Caco-2 (cell line): ENCODE results near the gene TBPL1. TPM values are rescaled to one million over a fixed set of nuclear protein-coding genes. Genes with fewer than 3 reads are reported as not detected.
"Not testable (repeated sequence)": the region's sequence is repeated elsewhere in the genome, so short reads cannot be mapped to it uniquely, and the experiment has no call there.

ENCODE experiments used
- BruUV-seq: library from RNA; stranded (reverse); fragments of 400-500 nt; replicated peaks from 2 replicates; lab custom pipeline; 2021; lab: Mats Ljungman, UMichigan
- CTCF ChIA-PET: fragments of 300-600 bp; sonication (Branson Sonifier 250); formaldehyde crosslinking; loops from one replicate; lab custom pipeline; 2022; ENCODE audit warnings: antibody characterized with exemption; lab: Charles Lee
- POLR2A ChIA-PET: fragments of 300-600 bp; sonication (Branson Sonifier 250); formaldehyde crosslinking; loops from one replicate; lab custom pipeline; 2022; ENCODE audit warnings: antibody characterized with exemption; lab: Charles Lee
- DNase-seq, 2 experiments: peaks; one replicate each; pipeline versions ENCODE4 v3.0.0 to v3.0.0-alpha.2; 2020 to 2022
- H3K27me3 ChIP-seq: replicated peaks from 2 replicates; pipeline ENCODE4 v1.6.0; 2011; ENCODE audit warnings: low read length; ENCODE audit not compliant: control insufficient read depth, insufficient read depth
- H3K36me3 ChIP-seq: 2 replicates; pipeline ENCODE4 v1.5.1; 2011; ENCODE audit warnings: low read length; ENCODE audit not compliant: control insufficient read depth, insufficient read depth
- H3K4me1 ChIP-seq: fragments of 250-450 bp; sonication (Bioruptor Pico); 2 replicates; pipeline ENCODE4 v1.5.1; 2020; ENCODE audit warnings: mild to moderate bottlenecking
- H3K4me3 ChIP-seq: 2 replicates; pipeline ENCODE4 v1.5.1; 2011; ENCODE audit warnings: low read depth, mild to moderate bottlenecking, control low read depth, low read length
- H3K9me3 ChIP-seq: fragments of 250-450 bp; sonication (Bioruptor Pico); 2 replicates; pipeline ENCODE4 v1.5.1; 2020; ENCODE audit warnings: mild to moderate bottlenecking, moderate library complexity
- H3K27ac Mint-ChIP-seq: one replicate; pipeline ENCODE4 v1.8.0; 2022; ENCODE audit warnings: mixed read lengths; ENCODE audit not compliant: unreplicated experiment
- H3K27me3 Mint-ChIP-seq: one replicate; pipeline ENCODE4 v1.8.0; 2022; ENCODE audit warnings: mixed read lengths; ENCODE audit not compliant: insufficient read depth, unreplicated experiment
- H3K36me3 Mint-ChIP-seq: one replicate; pipeline ENCODE4 v1.8.0; 2022; ENCODE audit warnings: mild to moderate bottlenecking, mixed read lengths; ENCODE audit not compliant: insufficient read depth, unreplicated experiment
- H3K4me1 Mint-ChIP-seq: one replicate; pipeline ENCODE4 v1.8.0; 2022; ENCODE audit warnings: low read depth, mixed read lengths; ENCODE audit not compliant: unreplicated experiment
- H3K4me3 Mint-ChIP-seq: one replicate; pipeline ENCODE4 v1.8.0; 2022; ENCODE audit warnings: mild to moderate bottlenecking, moderate library complexity, mixed read lengths; ENCODE audit not compliant: unreplicated experiment
- H3K9me3 Mint-ChIP-seq: one replicate; pipeline ENCODE4 v1.8.0; 2022; ENCODE audit warnings: mixed read lengths; ENCODE audit not compliant: unreplicated experiment
- intact Hi-C: fragments of 100-400 bp; cut with micrococcal nuclease; formaldehyde crosslinking; loops from one replicate; pipeline ENCODE4 v1.10.0; 2022; ENCODE audit not compliant: unreplicated experiment
- total RNA-seq: library from RNA; stranded (reverse); gene quantifications from 2 replicates; pipeline ENCODE4 v1.2.3, GENCODE V29; 2022
- TF ChIP-seq, protein P1 (sequence below), 2 experiments: fragments of 200-600 bp in 1 of 2; IDR thresholded peaks; 1 replicate in 1 of 2; 2 replicates in 1 of 2; pipeline versions ENCODE4 v1.5.1 to v1.8.0; 2011 to 2022; ENCODE audit warnings: antibody characterized with exemption in 1 of 2, control low read depth in 1 of 2, inconsistent platforms in 1 of 2, low read depth in 1 of 2, low read length in 1 of 2, mild to moderate bottlenecking in 1 of 2, moderate library complexity in 1 of 2; ENCODE audit not compliant: insufficient read depth in 1 of 2, severe bottlenecking in 1 of 2, unreplicated experiment in 1 of 2

The TBPL1 gene
- total RNA-seq, 1 experiment from 2014 or later: 19.3 TPM

DNA sequence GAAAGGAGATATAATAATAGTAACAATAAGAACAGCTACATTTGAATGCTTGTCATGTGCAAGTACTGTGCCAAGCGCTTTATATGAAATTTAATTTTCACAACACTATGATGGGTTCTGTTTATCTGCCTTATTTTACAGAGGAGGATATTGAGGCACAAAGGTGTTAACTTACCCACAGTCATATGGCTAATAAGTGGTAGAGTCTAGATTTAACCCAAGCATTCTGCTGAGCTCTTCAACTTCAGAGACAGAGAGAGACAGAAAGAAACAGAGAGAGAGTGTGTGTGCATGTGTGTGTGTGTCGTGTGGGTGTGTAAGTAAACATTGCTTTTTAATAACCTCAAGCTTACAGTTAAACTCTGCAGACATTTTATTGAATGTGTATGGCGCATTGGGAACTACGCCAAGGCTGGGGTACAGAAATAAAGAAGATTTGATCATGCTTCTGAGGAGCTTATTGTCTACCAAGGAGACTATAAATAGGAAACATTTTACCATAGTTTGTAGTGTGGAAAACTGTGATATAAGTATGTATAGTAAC is 12.9 kb downstream of the TBPL1 start:
- CTCF ChIA-PET: interaction anchor here (0.6 kb wide), 1 partner anchor 98 kb away, joined by 3 read pairs; no protein-coding TSS in a partner anchor

DNA sequence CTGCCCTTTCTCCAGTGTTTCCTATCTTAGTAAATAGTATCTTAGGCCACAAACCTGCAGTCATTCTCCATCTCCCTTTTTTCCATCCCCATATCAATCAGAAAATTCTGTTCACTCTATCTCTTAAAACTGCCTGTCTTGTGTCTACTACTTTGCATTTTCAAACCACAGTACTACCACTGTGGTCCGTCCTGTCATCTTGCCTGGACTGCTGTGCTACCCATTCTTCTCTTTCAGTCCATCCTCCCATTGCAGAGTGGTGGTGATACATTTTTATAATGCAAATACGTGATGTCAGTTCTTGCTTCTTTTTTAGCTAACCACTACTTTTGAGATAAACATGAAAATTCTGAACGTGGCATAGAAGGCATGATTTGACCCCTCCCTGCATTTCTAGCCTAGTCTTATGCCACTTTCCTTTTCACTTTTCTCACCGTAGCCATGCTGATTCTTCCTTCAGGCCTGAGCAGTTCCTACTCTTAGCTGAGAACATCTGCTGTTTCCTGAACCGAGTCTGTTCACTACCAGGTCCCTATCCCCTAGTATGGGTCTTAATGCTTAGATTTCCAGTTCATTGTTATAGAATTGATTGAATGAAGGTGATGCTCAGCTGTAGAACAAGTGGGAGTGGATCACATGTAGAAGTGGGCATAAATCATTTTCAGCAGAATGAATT is 13.8 kb downstream of the TBPL1 start:
- H3K36me3 Mint-ChIP-seq: no peaks in the 10 kb centered on the region
- H3K27me3 Mint-ChIP-seq: no peaks in the 10 kb centered on the region
- Histone ChIP-seq H3K9me3 (no peaks in the 10 kb centered on the region), H3K36me3 (no peaks in the 10 kb centered on the region), H3K27me3 (no peaks in the 10 kb centered on the region), H3K4me3 (no peak overlapping the region), H3K4me1 (no peaks in the 10 kb centered on the region)
- TF ChIP-seq, protein P1, sequence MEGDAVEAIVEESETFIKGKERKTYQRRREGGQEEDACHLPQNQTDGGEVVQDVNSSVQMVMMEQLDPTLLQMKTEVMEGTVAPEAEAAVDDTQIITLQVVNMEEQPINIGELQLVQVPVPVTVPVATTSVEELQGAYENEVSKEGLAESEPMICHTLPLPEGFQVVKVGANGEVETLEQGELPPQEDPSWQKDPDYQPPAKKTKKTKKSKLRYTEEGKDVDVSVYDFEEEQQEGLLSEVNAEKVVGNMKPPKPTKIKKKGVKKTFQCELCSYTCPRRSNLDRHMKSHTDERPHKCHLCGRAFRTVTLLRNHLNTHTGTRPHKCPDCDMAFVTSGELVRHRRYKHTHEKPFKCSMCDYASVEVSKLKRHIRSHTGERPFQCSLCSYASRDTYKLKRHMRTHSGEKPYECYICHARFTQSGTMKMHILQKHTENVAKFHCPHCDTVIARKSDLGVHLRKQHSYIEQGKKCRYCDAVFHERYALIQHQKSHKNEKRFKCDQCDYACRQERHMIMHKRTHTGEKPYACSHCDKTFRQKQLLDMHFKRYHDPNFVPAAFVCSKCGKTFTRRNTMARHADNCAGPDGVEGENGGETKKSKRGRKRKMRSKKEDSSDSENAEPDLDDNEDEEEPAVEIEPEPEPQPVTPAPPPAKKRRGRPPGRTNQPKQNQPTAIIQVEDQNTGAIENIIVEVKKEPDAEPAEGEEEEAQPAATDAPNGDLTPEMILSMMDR (IDR thresholded peaks at IDR 0.05; ENCODE audit: insufficient read depth in 1 of 2, low read depth in 1 of 2, low read length in 1 of 2, severe bottlenecking in 1 of 2, unreplicated experiment in 1 of 2): no peak
- H3K4me1 Mint-ChIP-seq: peaks cover 6% of the 10 kb centered on the region
- BruUV-seq: no TSS peak
- H3K4me3 Mint-ChIP-seq: no peak overlapping the region
- no peaks in the 10 kb centered on the region for H3K9me3 Mint-ChIP-seq
- no peak for DNase-seq
- H3K27ac Mint-ChIP-seq: no peak overlapping the region
- POLR2A ChIA-PET: no interaction called here
- CTCF ChIA-PET: interaction anchor here (0.6 kb wide), 1 partner anchor 97 kb away, joined by 3 read pairs; no protein-coding TSS in a partner anchor
- intact Hi-C loops: no loop called here

More for the DNA sequence above, 12.9 kb downstream of the TBPL1 start:
- H3K4me1 ChIP-seq: no peaks in the 10 kb centered on the region
- no peaks in the 10 kb centered on the region for H3K27me3 ChIP-seq
- Mint-ChIP-seq H3K4me1 (peaks cover 6% of the 10 kb centered on the region), H3K36me3 (no peaks in the 10 kb centered on the region), H3K4me3 (no peak overlapping the region), H3K27ac (no peak overlapping the region), H3K9me3 (no peaks in the 10 kb centered on the region), H3K27me3 (no peaks in the 10 kb centered on the region)
- no peak overlapping the region for H3K4me3 ChIP-seq
- no peaks in the 10 kb centered on the region for H3K9me3 ChIP-seq
- DNase-seq: no peak
- POLR2A ChIA-PET: no interaction called here
- no peaks in the 10 kb centered on the region for H3K36me3 ChIP-seq
- no TSS peak for BruUV-seq
- intact Hi-C loops: no loop called here
- TF ChIP-seq, protein P1 (IDR thresholded peaks at IDR 0.05; ENCODE audit: insufficient read depth in 1 of 2, low read depth in 1 of 2, low read length in 1 of 2, severe bottlenecking in 1 of 2, unreplicated experiment in 1 of 2): no peak

DNA sequence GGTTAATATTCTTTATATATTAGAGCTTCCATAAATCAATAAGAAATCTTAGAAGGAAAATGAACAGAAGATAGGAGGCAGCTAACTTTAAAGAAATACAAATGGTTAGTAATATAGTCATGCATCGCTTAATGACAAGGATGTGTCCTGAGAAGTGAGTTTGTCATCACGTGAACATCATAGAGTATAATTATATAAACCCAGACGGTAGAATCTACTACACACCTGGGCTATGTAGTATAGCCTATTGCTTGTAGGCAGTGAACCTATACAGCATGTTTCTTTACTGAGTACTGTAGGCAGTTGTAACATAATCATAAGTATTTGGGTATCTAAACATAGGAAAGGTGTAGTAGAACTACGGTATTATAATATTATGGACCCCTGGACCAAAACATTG is 14.3 kb downstream of the TBPL1 start:
- DNase-seq: no peak
- TF ChIP-seq, protein P1 (IDR thresholded peaks at IDR 0.05; ENCODE audit: insufficient read depth in 1 of 2, low read depth in 1 of 2, low read length in 1 of 2, severe bottlenecking in 1 of 2, unreplicated experiment in 1 of 2): no peak
- no TSS peak for BruUV-seq
- Histone ChIP-seq H3K27me3 (no peaks in the 10 kb centered on the region), H3K9me3 (no peaks in the 10 kb centered on the region), H3K4me1 (no peaks in the 10 kb centered on the region), H3K36me3 (no peaks in the 10 kb centered on the region), H3K4me3 (no peak overlapping the region)
- no peaks in the 10 kb centered on the region for H3K9me3 Mint-ChIP-seq
- no peaks in the 10 kb centered on the region for H3K27me3 Mint-ChIP-seq
- ChIA-PET POLR2A (no interaction called here), CTCF (no interaction called here)
- intact Hi-C loops: no loop called here
- H3K27ac Mint-ChIP-seq: no peak overlapping the region
- H3K36me3 Mint-ChIP-seq: no peaks in the 10 kb centered on the region
- peaks cover 6% of the 10 kb centered on the region for H3K4me1 Mint-ChIP-seq
- H3K4me3 Mint-ChIP-seq: no peak overlapping the region

DNA sequence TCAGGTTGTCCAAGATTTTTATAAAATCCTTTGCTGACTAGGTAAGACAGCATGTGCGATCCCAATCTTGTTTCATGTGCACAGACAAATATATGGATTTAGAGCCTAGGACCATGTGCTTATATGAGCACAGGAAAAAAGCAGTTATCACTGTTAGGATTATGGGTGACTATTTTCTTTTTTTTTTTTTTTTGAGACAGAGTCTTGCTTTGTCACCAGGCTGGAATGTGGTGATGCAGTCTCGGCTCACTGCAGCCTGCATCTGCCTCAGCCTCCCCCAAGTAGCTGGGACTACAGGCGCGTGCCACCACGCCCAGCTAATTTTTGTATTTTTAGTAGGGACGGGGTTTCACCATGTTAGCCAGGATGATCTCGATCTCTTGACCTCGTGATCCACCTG is 14.8 kb downstream of the TBPL1 start:
- H3K27me3 Mint-ChIP-seq, BruUV-seq, H3K4me3 Mint-ChIP-seq, H3K9me3 Mint-ChIP-seq, H3K4me3 ChIP-seq, H3K4me1 ChIP-seq, H3K9me3 ChIP-seq, intact Hi-C loops, H3K4me1 Mint-ChIP-seq, H3K36me3 Mint-ChIP-seq, H3K36me3 ChIP-seq, POLR2A ChIA-PET, H3K27ac Mint-ChIP-seq, CTCF ChIA-PET, H3K27me3 ChIP-seq, DNase-seq: not testable (repeated sequence)
